SK-N-SH (cell line): ENCODE measurements around the gene CPAMD8.

Experiments
- CTCF ChIP-seq: fragments of 200-600 bp; sonication (generic); IDR thresholded peaks from 2 replicates; pipeline ENCODE4 v1.6.1; 2017; ENCODE audit warnings: antibody characterized with exemption, mild to moderate bottlenecking, moderate library complexity
- ELF1 ChIP-seq: IDR thresholded peaks from 2 replicates; pipeline ENCODE4 v1.4.0; 2012
- EP300 ChIP-seq, 2 experiments: IDR thresholded peaks; 2 replicates each; pipeline versions ENCODE4 v1.4.0 to v1.6.1; 2012; ENCODE audit warnings: borderline replicate concordance in 1 of 2, low read depth in 1 of 2, low read length in 1 of 2
- GATA2 ChIP-seq: sonication (generic); formaldehyde crosslinking; IDR thresholded peaks from 2 replicates; pipeline ENCODE4 v1.5.0; 2020; ENCODE audit warnings: mild to moderate bottlenecking, missing genetic modification reagents
- MXI1 ChIP-seq: IDR thresholded peaks from 2 replicates; pipeline ENCODE4 v1.6.1; 2012; ENCODE audit warnings: mild to moderate bottlenecking, low read depth, low read length, improper control_type of control experiment
- PBX3 ChIP-seq: IDR thresholded peaks from 2 replicates; pipeline ENCODE4; 2012
- POLR2AphosphoS5 ChIP-seq: IDR thresholded peaks from 2 replicates; pipeline ENCODE4 v1.6.1; 2012; ENCODE audit warnings: low read depth, low read length
- RAD21 ChIP-seq: IDR thresholded peaks from 2 replicates; pipeline ENCODE4 v1.6.1; 2012; ENCODE audit warnings: mild to moderate bottlenecking, low read length
- RCOR1 ChIP-seq: fragments of 150-350 bp; IDR thresholded peaks from 2 replicates; pipeline ENCODE4 v1.6.1; 2017; ENCODE audit warnings: antibody characterized with exemption, low read length
- RXRA ChIP-seq: IDR thresholded peaks from 2 replicates; pipeline ENCODE4 v1.4.0; 2012; ENCODE audit warnings: low read depth, mild to moderate bottlenecking, borderline replicate concordance
- SIN3A ChIP-seq: IDR thresholded peaks from 2 replicates; pipeline ENCODE4 v1.6.1; 2012; ENCODE audit warnings: low read depth, mild to moderate bottlenecking, low read length, moderate library complexity, borderline replicate concordance
- SMC3 ChIP-seq: IDR thresholded peaks from 2 replicates; pipeline ENCODE4 v1.6.1; 2012; ENCODE audit warnings: low read depth, low read length, improper control_type of control experiment
- TAF1 ChIP-seq: IDR thresholded peaks from 2 replicates; pipeline ENCODE4 v1.6.1; 2012; ENCODE audit warnings: low read depth, mild to moderate bottlenecking, low read length, moderate library complexity, borderline replicate concordance

- TF ChIP-seq CTCF (no peak), EP300 (IDR thresholded peaks at IDR 0.05; ENCODE audit: borderline replicate concordance in 1 of 2, low read depth in 1 of 2, low read length in 1 of 2) (no peak), ELF1 (no peak), RCOR1 (no peak), POLR2AphosphoS5 (no peak), TAF1 (no peak), SMC3 (no peak), MXI1 (no peak), RAD21 (no peak), RXRA (no peak), SIN3A (no peak), GATA2 (CRISPR knock-in tag) (no peak), PBX3 (no peak)
Measured at GRCh38 chr19:16893686-16893989, 133.0 kb downstream of the CPAMD8 start.
